GM23338 (cell line): ENCODE measurements around the gene CHST14. TPM values are rescaled to one million over a fixed set of nuclear protein-coding genes. Genes with fewer than 3 reads are reported as not detected.

Experiments used
- ATAC-seq: fragments of 200-7000 bp; cut with Tn5 transposase; 3 replicates; pipeline ENCODE4 v1.9.1; 2020
- DNase-seq: peaks from one replicate; pipeline ENCODE4 v3.0.0-alpha.2; 2015; ENCODE audit warnings: low spot score
- H2AFZ ChIP-seq: fragments of 200-600 bp; sonication (generic); 2 replicates; pipeline ENCODE4 v1.8.0; 2016; ENCODE audit warnings: antibody characterized with exemption, mild to moderate bottlenecking, moderate library complexity
- H3F3A ChIP-seq: fragments of 200-600 bp; sonication (generic); replicated peaks from 2 replicates; pipeline ENCODE4 v1.8.0; 2017; ENCODE audit warnings: antibody characterized with exemption, mixed run types, low read depth
- H3K27ac ChIP-seq: fragments of 200-600 bp; sonication (generic); 2 replicates; pipeline ENCODE4 v1.6.1; 2016; ENCODE audit warnings: low read depth
- H3K27me3 ChIP-seq: fragments of 200-600 bp; sonication (generic); 2 replicates; pipeline ENCODE4 v1.8.0; 2016; ENCODE audit warnings: mild to moderate bottlenecking, mixed run types, moderate library complexity; ENCODE audit not compliant: insufficient read depth
- H3K36me3 ChIP-seq: fragments of 200-600 bp; sonication (generic); 2 replicates; pipeline ENCODE4 v1.8.0; 2016; ENCODE audit warnings: mild to moderate bottlenecking; ENCODE audit not compliant: insufficient read depth
- H3K4me1 ChIP-seq: fragments of 200-600 bp; sonication (generic); 2 replicates; pipeline ENCODE4 v1.8.0; 2016; ENCODE audit warnings: mild to moderate bottlenecking, moderate library complexity; ENCODE audit not compliant: insufficient read depth
- H3K4me2 ChIP-seq: fragments of 200-600 bp; sonication (generic); 2 replicates; pipeline ENCODE4 v1.7.1; 2017; ENCODE audit warnings: mixed run types
- H3K4me3 ChIP-seq: fragments of 200-600 bp; sonication (generic); 2 replicates; pipeline ENCODE4 v1.6.1; 2016; ENCODE audit warnings: mixed run types
- H3K79me2 ChIP-seq: fragments of 200-600 bp; sonication (generic); replicated peaks from 2 replicates; pipeline ENCODE4 v1.8.0; 2017; ENCODE audit warnings: mild to moderate bottlenecking; ENCODE audit not compliant: insufficient read depth
- H3K9me2 ChIP-seq: fragments of 200-600 bp; sonication (generic); 2 replicates; pipeline ENCODE4 v1.8.0; 2017; ENCODE audit not compliant: insufficient read depth
- H4K20me1 ChIP-seq: fragments of 200-600 bp; sonication (generic); replicated peaks from 2 replicates; pipeline ENCODE4 v1.8.0; 2017; ENCODE audit warnings: mild to moderate bottlenecking; ENCODE audit not compliant: insufficient read depth
- H3K27ac Mint-ChIP-seq: 2 replicates; pipeline ENCODE4 v1.8.0; 2020; ENCODE audit warnings: inconsistent platforms, mild to moderate bottlenecking, moderate library complexity, mixed read lengths
- H3K27me3 Mint-ChIP-seq: 3 replicates; pipeline ENCODE4 v1.8.0; 2022; ENCODE audit warnings: low read depth, mild to moderate bottlenecking, moderate library complexity, mixed read lengths, inconsistent platforms; ENCODE audit not compliant: insufficient read depth, poor library complexity
- H3K36me3 Mint-ChIP-seq: 3 replicates; pipeline ENCODE4 v1.8.0; 2021; ENCODE audit warnings: low read depth, mild to moderate bottlenecking, inconsistent platforms, moderate library complexity, mixed read lengths
- H3K4me1 Mint-ChIP-seq: 3 replicates; pipeline ENCODE4 v1.8.0; 2020; ENCODE audit warnings: mild to moderate bottlenecking, inconsistent platforms, mixed read lengths
- H3K4me3 Mint-ChIP-seq: 3 replicates; pipeline ENCODE4 v1.8.0; 2021; ENCODE audit warnings: moderate library complexity, mild to moderate bottlenecking, inconsistent platforms, mixed read lengths
- H3K9me3 Mint-ChIP-seq: 3 replicates; pipeline ENCODE4 v1.8.0; 2020; ENCODE audit warnings: moderate library complexity, mild to moderate bottlenecking, inconsistent platforms, mixed read lengths
- CREB1 ChIP-seq: fragments of 250-450 bp; sonication (Bioruptor Pico); IDR thresholded peaks from 2 replicates; pipeline ENCODE4 v1.5.0; 2020; ENCODE audit warnings: low read depth, mild to moderate bottlenecking, moderate library complexity
- EZH2 ChIP-seq: fragments of 200-600 bp; sonication (generic); IDR thresholded peaks from one replicate; pipeline ENCODE4 v1.8.0; 2017; ENCODE audit warnings: antibody characterized with exemption, mild to moderate bottlenecking, low read depth; ENCODE audit not compliant: unreplicated experiment
- EZH2phosphoT487 ChIP-seq: fragments of 200-600 bp; sonication (generic); IDR thresholded peaks from one replicate; pipeline ENCODE4 v1.8.1; 2018; ENCODE audit warnings: antibody characterized with exemption; ENCODE audit not compliant: unreplicated experiment
- JUNB ChIP-seq: IDR thresholded peaks from one replicate; pipeline ENCODE4 v1.6.1; 2016; ENCODE audit warnings: antibody characterized with exemption; ENCODE audit not compliant: unreplicated experiment
- NANOG ChIP-seq: IDR thresholded peaks from 2 replicates; pipeline ENCODE4 v1.6.1; 2016; ENCODE audit warnings: antibody characterized with exemption, borderline replicate concordance
- POLR2AphosphoS5 ChIP-seq: IDR thresholded peaks from 2 replicates; pipeline ENCODE4 v1.6.1; 2016; ENCODE audit warnings: antibody characterized with exemption, low read depth
- STAT1 ChIP-seq: IDR thresholded peaks from one replicate; pipeline ENCODE4 v1.6.1; 2016; ENCODE audit warnings: antibody characterized with exemption; ENCODE audit not compliant: unreplicated experiment
- ZNF114 ChIP-seq: fragments of 250-450 bp; sonication (Bioruptor Pico); IDR thresholded peaks from 2 replicates; pipeline ENCODE4 v1.5.0; 2020; ENCODE audit warnings: mild to moderate bottlenecking, moderate library complexity
- ZNF331 ChIP-seq: fragments of 250-450 bp; sonication (Bioruptor Pico); IDR thresholded peaks from 2 replicates; pipeline ENCODE4 v1.5.0; 2020; ENCODE audit warnings: low read depth, mild to moderate bottlenecking, moderate library complexity
- ZNF462 ChIP-seq: fragments of 250-450 bp; sonication (Bioruptor Pico); IDR thresholded peaks from 2 replicates; pipeline ENCODE4 v1.5.0; 2020; ENCODE audit warnings: mild to moderate bottlenecking, moderate library complexity
- polyA plus RNA-seq: library from polyadenylated mRNA; unstranded; fragments of >200 nt; fragmentation: Nextera tagmentation; extraction: Ambion mirVana; gene quantifications from 2 replicates; pipeline ENCODE4 v1.2.1, GENCODE V29; 2016
- total RNA-seq: library from RNA; depleted of rRNA; stranded (reverse); fragments of >200 nt; shearing (Covaris generic); gene quantifications from 2 replicates; pipeline ENCODE4 v1.2.3, GENCODE V29; 2014
- TF ChIP-seq, protein P1 (sequence below): IDR thresholded peaks from one replicate; pipeline ENCODE4 v1.6.1; 2018; ENCODE audit warnings: antibody characterized with exemption; ENCODE audit not compliant: unreplicated experiment
- TF ChIP-seq, protein P2 (sequence below): IDR thresholded peaks from 2 replicates; pipeline ENCODE4 v1.6.1; 2016; ENCODE audit warnings: antibody characterized with exemption
- TF ChIP-seq, protein P3 (sequence below), 2 experiments: fragments of 200-600 bp in 1 of 2; sonication (generic) in 1 of 2; conservative IDR thresholded peaks; 2 replicates each; pipeline versions ENCODE4 v1.5.1 to v1.6.1; 2016 to 2017; ENCODE audit warnings: antibody characterized with exemption in 2 of 2, low read depth in 2 of 2, mild to moderate bottlenecking in 2 of 2, moderate library complexity in 1 of 2

CHST14 gene
- total and polyA plus RNA-seq, 2 experiments from 2014 or later, result 8.4 to 15.6 TPM

DNA sequence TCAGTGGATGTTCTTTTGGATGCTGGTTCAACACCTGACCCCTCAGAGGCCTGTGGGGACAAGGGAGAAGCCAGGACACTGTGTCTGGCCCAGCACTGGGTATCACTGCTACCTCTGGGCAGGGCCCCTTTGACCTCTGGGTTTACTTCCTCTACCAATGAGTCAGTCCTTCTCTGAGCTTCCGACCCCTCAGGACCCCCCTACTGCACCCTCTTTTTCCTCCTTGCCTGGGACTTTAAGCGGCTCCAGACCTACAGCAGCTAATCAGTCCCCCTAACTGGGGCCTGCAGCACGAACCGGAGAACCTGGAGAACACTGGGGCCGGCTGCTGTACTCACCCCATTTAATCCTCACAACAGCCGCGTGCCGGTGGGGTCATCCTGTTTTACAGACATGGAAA is 3.8 kb downstream of the CHST14 start:
- no peak overlapping the region for H3K27ac Mint-ChIP-seq
- no peaks in the 10 kb centered on the region for H3K36me3 ChIP-seq
- TF ChIP-seq EZH2, result no peak
- no peak for TF ChIP-seq JUNB
- TF ChIP-seq STAT1, result no peak
- TF ChIP-seq, protein P1, sequence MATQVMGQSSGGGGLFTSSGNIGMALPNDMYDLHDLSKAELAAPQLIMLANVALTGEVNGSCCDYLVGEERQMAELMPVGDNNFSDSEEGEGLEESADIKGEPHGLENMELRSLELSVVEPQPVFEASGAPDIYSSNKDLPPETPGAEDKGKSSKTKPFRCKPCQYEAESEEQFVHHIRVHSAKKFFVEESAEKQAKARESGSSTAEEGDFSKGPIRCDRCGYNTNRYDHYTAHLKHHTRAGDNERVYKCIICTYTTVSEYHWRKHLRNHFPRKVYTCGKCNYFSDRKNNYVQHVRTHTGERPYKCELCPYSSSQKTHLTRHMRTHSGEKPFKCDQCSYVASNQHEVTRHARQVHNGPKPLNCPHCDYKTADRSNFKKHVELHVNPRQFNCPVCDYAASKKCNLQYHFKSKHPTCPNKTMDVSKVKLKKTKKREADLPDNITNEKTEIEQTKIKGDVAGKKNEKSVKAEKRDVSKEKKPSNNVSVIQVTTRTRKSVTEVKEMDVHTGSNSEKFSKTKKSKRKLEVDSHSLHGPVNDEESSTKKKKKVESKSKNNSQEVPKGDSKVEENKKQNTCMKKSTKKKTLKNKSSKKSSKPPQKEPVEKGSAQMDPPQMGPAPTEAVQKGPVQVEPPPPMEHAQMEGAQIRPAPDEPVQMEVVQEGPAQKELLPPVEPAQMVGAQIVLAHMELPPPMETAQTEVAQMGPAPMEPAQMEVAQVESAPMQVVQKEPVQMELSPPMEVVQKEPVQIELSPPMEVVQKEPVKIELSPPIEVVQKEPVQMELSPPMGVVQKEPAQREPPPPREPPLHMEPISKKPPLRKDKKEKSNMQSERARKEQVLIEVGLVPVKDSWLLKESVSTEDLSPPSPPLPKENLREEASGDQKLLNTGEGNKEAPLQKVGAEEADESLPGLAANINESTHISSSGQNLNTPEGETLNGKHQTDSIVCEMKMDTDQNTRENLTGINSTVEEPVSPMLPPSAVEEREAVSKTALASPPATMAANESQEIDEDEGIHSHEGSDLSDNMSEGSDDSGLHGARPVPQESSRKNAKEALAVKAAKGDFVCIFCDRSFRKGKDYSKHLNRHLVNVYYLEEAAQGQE, result no peak
- TF ChIP-seq POLR2AphosphoS5, result no peak
- no peak for TF ChIP-seq EZH2phosphoT487
- TF ChIP-seq, protein P2, sequence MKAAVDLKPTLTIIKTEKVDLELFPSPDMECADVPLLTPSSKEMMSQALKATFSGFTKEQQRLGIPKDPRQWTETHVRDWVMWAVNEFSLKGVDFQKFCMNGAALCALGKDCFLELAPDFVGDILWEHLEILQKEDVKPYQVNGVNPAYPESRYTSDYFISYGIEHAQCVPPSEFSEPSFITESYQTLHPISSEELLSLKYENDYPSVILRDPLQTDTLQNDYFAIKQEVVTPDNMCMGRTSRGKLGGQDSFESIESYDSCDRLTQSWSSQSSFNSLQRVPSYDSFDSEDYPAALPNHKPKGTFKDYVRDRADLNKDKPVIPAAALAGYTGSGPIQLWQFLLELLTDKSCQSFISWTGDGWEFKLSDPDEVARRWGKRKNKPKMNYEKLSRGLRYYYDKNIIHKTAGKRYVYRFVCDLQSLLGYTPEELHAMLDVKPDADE, result no peak
- TF ChIP-seq CREB1 (CRISPR knock-in tag), result no peak
- no peak for TF ChIP-seq NANOG
- TF ChIP-seq, protein P3, sequence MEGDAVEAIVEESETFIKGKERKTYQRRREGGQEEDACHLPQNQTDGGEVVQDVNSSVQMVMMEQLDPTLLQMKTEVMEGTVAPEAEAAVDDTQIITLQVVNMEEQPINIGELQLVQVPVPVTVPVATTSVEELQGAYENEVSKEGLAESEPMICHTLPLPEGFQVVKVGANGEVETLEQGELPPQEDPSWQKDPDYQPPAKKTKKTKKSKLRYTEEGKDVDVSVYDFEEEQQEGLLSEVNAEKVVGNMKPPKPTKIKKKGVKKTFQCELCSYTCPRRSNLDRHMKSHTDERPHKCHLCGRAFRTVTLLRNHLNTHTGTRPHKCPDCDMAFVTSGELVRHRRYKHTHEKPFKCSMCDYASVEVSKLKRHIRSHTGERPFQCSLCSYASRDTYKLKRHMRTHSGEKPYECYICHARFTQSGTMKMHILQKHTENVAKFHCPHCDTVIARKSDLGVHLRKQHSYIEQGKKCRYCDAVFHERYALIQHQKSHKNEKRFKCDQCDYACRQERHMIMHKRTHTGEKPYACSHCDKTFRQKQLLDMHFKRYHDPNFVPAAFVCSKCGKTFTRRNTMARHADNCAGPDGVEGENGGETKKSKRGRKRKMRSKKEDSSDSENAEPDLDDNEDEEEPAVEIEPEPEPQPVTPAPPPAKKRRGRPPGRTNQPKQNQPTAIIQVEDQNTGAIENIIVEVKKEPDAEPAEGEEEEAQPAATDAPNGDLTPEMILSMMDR (conservative IDR thresholded peaks at IDR 0.05; ENCODE audit: low read depth in 2 of 2), result no peak
- no peak for TF ChIP-seq ZNF114 (CRISPR knock-in tag)
- no peak for TF ChIP-seq ZNF462 (CRISPR knock-in tag)
- no peak for TF ChIP-seq ZNF331 (CRISPR knock-in tag)
- H3K9me3 Mint-ChIP-seq, result no peaks in the 10 kb centered on the region
- no peak overlapping the region for H2AFZ ChIP-seq
- H4K20me1 ChIP-seq, result no peaks in the 10 kb centered on the region
- H3K27ac ChIP-seq, result no peak overlapping the region
- H3K27me3 ChIP-seq, result no peaks in the 10 kb centered on the region
- peaks cover 9% of the 10 kb centered on the region for H3F3A ChIP-seq
- peaks cover 31% of the 10 kb centered on the region for H3K27me3 Mint-ChIP-seq
- no peaks in the 10 kb centered on the region for H3K36me3 Mint-ChIP-seq
- ATAC-seq, result no peak
- no peak for DNase-seq
- no peak overlapping the region for H3K4me3 ChIP-seq
- peaks cover 27% of the 10 kb centered on the region for H3K4me1 ChIP-seq
- H3K9me2 ChIP-seq, result no peaks in the 10 kb centered on the region
- no peak overlapping the region for H3K4me3 Mint-ChIP-seq
- H3K79me2 ChIP-seq, result no peaks in the 10 kb centered on the region
- H3K4me2 ChIP-seq, result no peak overlapping the region
- H3K4me1 Mint-ChIP-seq, result peaks cover 44% of the 10 kb centered on the region
